ENCODE results near the gene TOX2. TPM values are rescaled to one million over a fixed set of nuclear protein-coding genes. Genes with fewer than 3 reads are reported as not detected.

TOX2 gene
- total RNA-seq, 4 donors from 2014 or later: 0.40 to 3.0 (median 1.6) TPM

DNA sequence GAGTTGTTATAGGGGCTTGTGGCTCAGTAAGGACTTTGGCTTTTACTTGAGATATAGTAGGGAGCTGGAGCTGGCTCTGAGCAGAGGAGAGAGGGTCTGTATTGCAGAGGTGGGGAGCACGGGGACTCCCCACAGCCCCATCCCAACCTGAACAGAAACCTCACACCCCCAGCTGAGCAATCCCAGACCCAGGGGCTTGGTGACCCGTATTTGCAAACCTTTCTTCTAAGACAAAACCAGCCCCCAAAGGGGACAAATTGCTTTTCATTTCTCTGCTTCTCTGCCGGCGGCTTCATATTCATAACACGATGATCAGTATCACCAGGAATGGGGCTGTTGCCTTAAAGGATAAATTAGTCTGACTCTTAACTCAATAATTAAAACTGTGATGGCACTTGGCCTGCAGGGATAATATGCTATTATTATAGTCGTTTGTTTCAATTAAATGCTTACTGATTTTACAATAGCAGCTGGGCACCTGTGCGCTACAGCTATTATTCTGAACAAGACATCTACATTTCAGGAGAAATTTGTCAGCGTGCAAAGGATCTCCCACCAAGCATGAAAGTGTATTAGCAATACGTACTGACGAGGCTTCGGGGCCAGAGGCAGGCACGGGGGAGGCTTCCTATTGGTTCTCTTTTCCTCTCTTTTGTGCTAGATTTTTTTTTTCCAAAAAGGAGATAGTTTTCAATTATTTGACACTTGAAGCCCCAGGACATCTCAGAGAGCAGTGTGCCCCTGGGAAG, 118.1 kb downstream of the TOX2 start:
- Histone ChIP-seq H3K9me3 (no peaks in the 10 kb centered on the region), H3K27me3 (peaks cover 34% of the 10 kb centered on the region), H3K27ac (no peak overlapping the region), H3K36me3 (no peaks in the 10 kb centered on the region), H3K4me1 (no peaks in the 10 kb centered on the region), H3K4me3 (no peak overlapping the region)
- TF ChIP-seq EP300 (IDR thresholded peaks at IDR 0.05) (no peak), CTCF (IDR thresholded peaks at IDR 0.05) (no peak), POLR2A (IDR thresholded peaks at IDR 0.05) (no peak), POLR2AphosphoS5 (IDR thresholded peaks at IDR 0.05) (no peak)
- DNase-seq (ENCODE audit: low spot score in 2 of 2): peak in 1 of 2 donors; percentile 7
- WGBS: 73% methylated on average over 12 of the region's 12 CpGs

GRCh38 chr20:44033344-44033743, 118.7 kb downstream of the TOX2 start:
- H3K4me1 ChIP-seq: no peaks in the 10 kb centered on the region
- no peaks in the 10 kb centered on the region for H3K9me3 ChIP-seq
- H3K4me3 ChIP-seq: no peak overlapping the region
- no peaks in the 10 kb centered on the region for H3K36me3 ChIP-seq
- peaks cover 39% of the 10 kb centered on the region for H3K27me3 ChIP-seq
- no peak for DNase-seq (ENCODE audit: low spot score in 2 of 2)
- TF ChIP-seq POLR2AphosphoS5 (IDR thresholded peaks at IDR 0.05): no peak
- TF ChIP-seq CTCF (IDR thresholded peaks at IDR 0.05): no peak
- TF ChIP-seq POLR2A (IDR thresholded peaks at IDR 0.05): no peak
- no peak overlapping the region for H3K27ac ChIP-seq
- WGBS: 9% methylated on average over 2 of the region's 2 CpGs

- H3K27ac ChIP-seq: no peak overlapping the region
- no peak for TF ChIP-seq EP300 (IDR thresholded peaks at IDR 0.05)
- TF ChIP-seq CTCF (IDR thresholded peaks at IDR 0.05): no peak
- no peak for TF ChIP-seq POLR2A (IDR thresholded peaks at IDR 0.05)
- no peak for TF ChIP-seq POLR2AphosphoS5 (IDR thresholded peaks at IDR 0.05)
- peaks cover 41% of the 10 kb centered on the region for H3K27me3 ChIP-seq
- H3K4me1 ChIP-seq: no peaks in the 10 kb centered on the region
- no peaks in the 10 kb centered on the region for H3K9me3 ChIP-seq
- no peaks in the 10 kb centered on the region for H3K36me3 ChIP-seq
- H3K4me3 ChIP-seq: no peak overlapping the region
- peak in 1 of 2 donors; percentile 34 for DNase-seq (ENCODE audit: low spot score in 2 of 2)
- 78% methylated on average over 4 of the region's 4 CpGs for WGBS
These were observed 119.2 kb downstream of the TOX2 start for GRCh38 chr20:44033873-44034272.

DNA sequence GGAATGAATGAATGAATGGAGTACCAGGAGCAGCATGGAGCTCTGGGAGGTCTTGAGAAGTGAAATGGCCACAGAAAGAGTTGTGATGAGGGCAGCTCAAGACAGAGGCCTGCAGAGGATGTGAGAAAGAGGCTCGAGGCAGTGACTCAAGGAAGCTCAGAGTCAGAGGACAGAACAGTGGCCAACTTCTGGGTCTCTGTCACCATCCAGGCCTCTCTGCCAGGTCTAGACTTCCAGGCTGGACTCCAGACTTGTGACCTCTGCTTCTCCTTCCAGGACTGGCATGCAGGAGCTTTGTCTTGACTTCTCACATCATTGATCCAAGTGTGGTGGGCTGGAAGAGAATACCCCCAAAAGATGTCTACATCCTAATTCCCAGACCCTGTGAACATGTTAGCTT, 119.8 kb downstream of the TOX2 start:
- TF ChIP-seq POLR2AphosphoS5 (IDR thresholded peaks at IDR 0.05): no peak
- no peak for TF ChIP-seq POLR2A (IDR thresholded peaks at IDR 0.05)
- TF ChIP-seq CTCF (IDR thresholded peaks at IDR 0.05): no peak
- TF ChIP-seq EP300 (IDR thresholded peaks at IDR 0.05): no peak

GRCh38 chr20:44034965-44035635, 120.4 kb downstream of the TOX2 start:
- Histone ChIP-seq H3K4me3 (no peak overlapping the region), H3K27ac (no peak overlapping the region), H3K27me3 (peaks cover 51% of the 10 kb centered on the region), H3K4me1 (no peaks in the 10 kb centered on the region), H3K36me3 (no peaks in the 10 kb centered on the region), H3K9me3 (no peaks in the 10 kb centered on the region)
- DNase-seq (ENCODE audit: low spot score in 2 of 2): peak in 1 of 2 donors; percentile 59
- TF ChIP-seq CTCF (IDR thresholded peaks at IDR 0.05) (no peak), POLR2A (IDR thresholded peaks at IDR 0.05) (no peak), EP300 (IDR thresholded peaks at IDR 0.05) (no peak), POLR2AphosphoS5 (IDR thresholded peaks at IDR 0.05) (no peak)
- 82% methylated on average over 12 of the region's 12 CpGs for WGBS

More for the DNA sequence above, 119.8 kb downstream of the TOX2 start:
- no peak overlapping the region for H3K27ac ChIP-seq
- no peaks in the 10 kb centered on the region for H3K9me3 ChIP-seq
- peaks cover 45% of the 10 kb centered on the region for H3K27me3 ChIP-seq
- H3K36me3 ChIP-seq: no peaks in the 10 kb centered on the region
- 85% methylated on average over 1 of the region's 1 CpG for WGBS
- DNase-seq (ENCODE audit: low spot score in 2 of 2): no peak
- no peaks in the 10 kb centered on the region for H3K4me1 ChIP-seq
- no peak overlapping the region for H3K4me3 ChIP-seq
